ENCODE measurements around the gene DGKB.

The DGKB gene

DNA sequence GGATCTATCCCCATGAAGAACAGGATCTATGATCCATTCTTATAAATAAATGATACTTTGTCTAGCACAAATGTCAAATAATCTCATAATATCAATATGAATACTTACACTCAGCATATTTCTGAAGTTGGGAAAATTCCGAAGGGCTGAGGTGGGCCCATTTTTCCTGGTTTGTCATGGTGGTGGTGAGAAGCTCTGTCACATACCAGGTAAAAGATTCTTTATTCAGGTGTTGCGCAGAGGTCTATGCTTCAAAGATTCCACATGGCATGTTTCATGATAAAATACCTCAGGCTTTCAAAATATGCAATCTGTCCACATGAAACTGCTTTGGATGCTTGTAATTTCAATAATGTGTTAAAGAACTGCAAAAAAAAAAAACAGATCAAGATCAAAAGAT is 61.5 kb downstream of the DGKB start:
- Histone ChIP-seq H3K27ac (ENCODE audit: low read length) (no peak overlapping the region), H3K36me3 (replicated peaks; ENCODE audit: insufficient read depth, low read length) (no peaks in the 10 kb centered on the region), H3K9me2 (replicated peaks; ENCODE audit: insufficient read depth, low read length) (no peaks in the 10 kb centered on the region), H3K27me3 (replicated peaks; ENCODE audit: insufficient read depth, low read length) (no peaks in the 10 kb centered on the region), H3K9me3 (replicated peaks; ENCODE audit: insufficient read depth, low read length) (no peaks in the 10 kb centered on the region), H3K4me1 (ENCODE audit: low read length) (no peaks in the 10 kb centered on the region), H2AFZ (ENCODE audit: low read length) (no peak overlapping the region), H3K79me2 (ENCODE audit: low read length) (no peaks in the 10 kb centered on the region), H4K20me1 (ENCODE audit: insufficient read depth, low read length) (no peaks in the 10 kb centered on the region), H3K4me2 (ENCODE audit: low read depth, low read length) (no peak overlapping the region), H3K9ac (ENCODE audit: low read length) (no peak overlapping the region), H3K4me3 (ENCODE audit: low read length) (no peak overlapping the region), H3F3A (ENCODE audit: insufficient read depth, low read length) (no peaks in the 10 kb centered on the region)
- no peak for TF ChIP-seq CTCF (IDR thresholded peaks at IDR 0.05; ENCODE audit: low read length)
- no peak for TF ChIP-seq EZH2phosphoT487 (IDR thresholded peaks at IDR 0.05; ENCODE audit: low read length)
- no peak for TF ChIP-seq EZH2 (optimal IDR thresholded peaks at IDR 0.05; ENCODE audit: low read depth, low read length)
- DNase-seq = no peak

GRCh38 chr7:14839307-14839706 is 63.2 kb downstream of the DGKB start:
- H3K79me2 ChIP-seq (ENCODE audit: low read length) = no peaks in the 10 kb centered on the region
- no peak overlapping the region for H3K4me3 ChIP-seq (ENCODE audit: low read length)
- DNase-seq = no peak
- no peaks in the 10 kb centered on the region for H3K27me3 ChIP-seq (replicated peaks; ENCODE audit: insufficient read depth, low read length)
- no peak overlapping the region for H3K4me2 ChIP-seq (ENCODE audit: low read depth, low read length)
- H3K9me2 ChIP-seq (replicated peaks; ENCODE audit: insufficient read depth, low read length) = no peaks in the 10 kb centered on the region
- H4K20me1 ChIP-seq (ENCODE audit: insufficient read depth, low read length) = no peaks in the 10 kb centered on the region
- no peaks in the 10 kb centered on the region for H3K36me3 ChIP-seq (replicated peaks; ENCODE audit: insufficient read depth, low read length)
- no peaks in the 10 kb centered on the region for H3F3A ChIP-seq (ENCODE audit: insufficient read depth, low read length)
- TF ChIP-seq EZH2 (optimal IDR thresholded peaks at IDR 0.05; ENCODE audit: low read depth, low read length) (no peak), EZH2phosphoT487 (IDR thresholded peaks at IDR 0.05; ENCODE audit: low read length) (no peak), CTCF (IDR thresholded peaks at IDR 0.05; ENCODE audit: low read length) (no peak)
- H3K9ac ChIP-seq (ENCODE audit: low read length) = no peak overlapping the region
- no peaks in the 10 kb centered on the region for H3K4me1 ChIP-seq (ENCODE audit: low read length)
- no peaks in the 10 kb centered on the region for H3K9me3 ChIP-seq (replicated peaks; ENCODE audit: insufficient read depth, low read length)
- no peak overlapping the region for H3K27ac ChIP-seq (ENCODE audit: low read length)
- no peak overlapping the region for H2AFZ ChIP-seq (ENCODE audit: low read length)

GRCh38 chr7:14837216-14837615 is 65.3 kb downstream of the DGKB start:
- Histone ChIP-seq H3K9me3 (replicated peaks; ENCODE audit: insufficient read depth, low read length) (no peaks in the 10 kb centered on the region), H3K27me3 (replicated peaks; ENCODE audit: insufficient read depth, low read length) (no peaks in the 10 kb centered on the region), H3F3A (ENCODE audit: insufficient read depth, low read length) (no peaks in the 10 kb centered on the region), H3K9me2 (replicated peaks; ENCODE audit: insufficient read depth, low read length) (no peaks in the 10 kb centered on the region), H2AFZ (ENCODE audit: low read length) (no peak overlapping the region), H3K4me3 (ENCODE audit: low read length) (no peak overlapping the region), H4K20me1 (ENCODE audit: insufficient read depth, low read length) (no peaks in the 10 kb centered on the region), H3K9ac (ENCODE audit: low read length) (no peak overlapping the region), H3K79me2 (ENCODE audit: low read length) (no peaks in the 10 kb centered on the region), H3K4me2 (ENCODE audit: low read depth, low read length) (no peak overlapping the region), H3K4me1 (ENCODE audit: low read length) (no peaks in the 10 kb centered on the region), H3K27ac (ENCODE audit: low read length) (no peak overlapping the region), H3K36me3 (replicated peaks; ENCODE audit: insufficient read depth, low read length) (no peaks in the 10 kb centered on the region)
- TF ChIP-seq EZH2phosphoT487 (IDR thresholded peaks at IDR 0.05; ENCODE audit: low read length) (no peak), CTCF (IDR thresholded peaks at IDR 0.05; ENCODE audit: low read length) (no peak), EZH2 (optimal IDR thresholded peaks at IDR 0.05; ENCODE audit: low read depth, low read length) (no peak)
- DNase-seq = no peak

Measured in MM.1S (cell line).